Epithelial cell of esophagus (primary cell): ENCODE data around the gene CDNF.

ENCODE experiments used
- DNase-seq: peaks from one replicate; pipeline ENCODE4 v3.0.0; 2010; ENCODE audit warnings: low read depth
- H3K4me3 ChIP-seq: 2 replicates; pipeline ENCODE4 v1.5.1; 2011; ENCODE audit warnings: mild to moderate bottlenecking, low read length, control low read depth
- CTCF ChIP-seq: IDR thresholded peaks from 2 replicates; pipeline ENCODE4 v1.5.1; 2011; ENCODE audit warnings: low read depth, mild to moderate bottlenecking, low read length, control low read depth, inconsistent platforms; ENCODE audit not compliant: insufficient read depth; ENCODE audit errors: missing control alignments

Gene CDNF

DNA sequence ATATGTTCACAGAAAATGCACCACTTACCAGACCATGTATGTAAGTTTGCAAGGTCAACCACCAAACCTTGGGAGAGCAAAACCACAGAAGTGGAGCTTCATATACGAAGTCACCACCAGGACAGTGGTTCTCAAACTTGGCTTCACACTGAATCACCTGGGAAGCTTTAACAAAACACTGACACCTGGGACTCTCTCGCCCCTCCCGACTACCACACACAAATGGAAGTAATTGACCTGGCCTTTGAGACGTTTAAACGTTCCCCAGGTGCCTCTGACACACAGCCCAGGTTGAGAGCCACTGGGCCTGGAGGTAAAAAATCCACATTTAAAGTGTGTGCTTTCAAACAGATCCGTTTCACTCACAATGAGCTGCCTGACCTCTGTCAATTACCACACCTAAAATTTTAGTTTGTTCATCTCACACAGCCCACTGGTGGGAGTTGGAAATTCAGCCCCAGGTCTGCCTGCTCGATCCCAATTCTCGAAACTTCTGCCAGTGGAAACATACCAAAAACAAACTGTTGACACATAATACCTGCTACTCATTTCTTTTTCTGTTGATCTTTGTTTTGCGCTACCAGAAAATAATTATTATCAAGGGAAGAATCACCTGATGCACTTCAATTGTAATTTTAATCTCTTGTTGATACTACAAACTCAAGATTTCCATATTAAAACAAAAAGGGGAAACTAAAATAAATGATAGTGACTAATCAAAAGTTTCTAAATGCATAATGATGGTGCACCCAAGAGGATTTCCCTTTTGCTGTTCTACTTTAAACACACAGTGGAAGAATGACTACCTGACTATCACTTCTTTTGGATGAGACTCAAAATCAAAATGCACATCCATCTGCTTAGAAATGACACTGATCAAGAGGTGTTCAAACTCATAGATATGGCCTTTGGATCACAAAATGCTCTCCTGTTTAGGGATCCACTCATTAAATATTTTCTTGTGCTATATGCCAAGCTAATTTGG is 26.6 kb downstream of the CDNF start:
- no peak for TF ChIP-seq CTCF
- peak; percentile 8 for DNase-seq
- no peak overlapping the region for H3K4me3 ChIP-seq

DNA sequence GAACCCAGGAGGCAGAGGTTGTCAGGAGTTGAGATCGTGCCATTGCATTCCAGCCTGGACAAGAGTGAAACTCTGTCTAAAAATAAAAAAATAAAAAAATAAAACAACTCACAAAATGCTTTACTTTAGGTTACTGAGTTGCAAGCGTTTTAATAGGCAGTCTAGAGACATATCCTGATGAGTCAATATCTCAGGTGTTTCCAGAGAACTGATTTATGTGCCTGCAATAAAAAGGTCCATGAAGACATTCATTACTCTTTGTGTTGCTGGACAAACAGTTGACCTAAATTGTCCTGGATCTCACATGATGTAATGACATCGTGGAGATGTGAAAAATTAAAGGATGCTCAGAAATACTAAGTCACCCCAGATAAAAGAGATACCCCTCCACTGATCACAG is 31.5 kb downstream of the CDNF start:
- H3K4me3 ChIP-seq, result no peak overlapping the region
- TF ChIP-seq CTCF, result no peak
- no peak for DNase-seq

DNA sequence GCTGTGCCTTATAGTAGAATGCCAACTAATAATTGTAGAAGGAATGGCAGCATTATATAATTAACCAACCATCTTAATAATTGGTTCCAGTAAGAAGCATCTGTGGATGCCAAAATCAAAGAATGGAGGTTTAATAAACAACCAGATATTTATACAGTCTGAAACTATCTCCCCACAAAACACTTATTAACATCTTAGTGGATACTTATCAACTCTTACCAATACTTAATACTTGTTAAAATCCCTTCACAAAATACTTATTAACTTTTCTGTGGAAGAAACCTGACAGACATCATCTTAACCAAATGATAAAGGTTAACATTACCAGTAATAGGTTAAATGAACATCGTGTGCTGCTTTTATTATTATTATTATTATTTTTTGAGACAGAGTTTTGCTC is 34.0 kb downstream of the CDNF start:
- no peak for TF ChIP-seq CTCF
- no peak for DNase-seq
- no peak overlapping the region for H3K4me3 ChIP-seq

GRCh38 chr10:14801723-14802122 is 36.1 kb downstream of the CDNF start:
- no peak for DNase-seq
- TF ChIP-seq CTCF, result no peak

GRCh38 chr10:14800397-14800796 is 37.4 kb downstream of the CDNF start:
- DNase-seq, result no peak
- TF ChIP-seq CTCF, result no peak
- H3K4me3 ChIP-seq, result no peak overlapping the region

More at GRCh38 chr10:14801723-14802122, 36.1 kb downstream of the CDNF start:
- no peak overlapping the region for H3K4me3 ChIP-seq

DNA sequence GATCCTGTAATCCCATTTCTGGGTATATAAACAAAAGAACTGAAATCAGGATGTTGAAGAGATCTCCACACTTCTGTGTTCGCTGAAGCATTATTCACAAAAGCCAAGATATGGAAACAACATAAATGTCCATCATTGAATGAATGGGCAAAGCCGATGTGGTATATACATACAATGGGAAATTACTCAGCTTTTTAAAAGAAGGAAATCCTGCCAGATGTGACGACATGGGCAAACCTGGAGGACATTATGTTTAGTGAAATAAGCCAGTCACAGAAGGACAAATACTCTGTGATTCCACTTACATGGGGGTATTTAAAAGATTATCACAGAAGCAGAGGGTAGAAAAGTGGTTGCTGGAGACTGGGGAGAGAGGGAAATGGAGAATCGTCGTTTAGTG is 39.2 kb downstream of the CDNF start:
- no peak for TF ChIP-seq CTCF
- H3K4me3 ChIP-seq, result no peak overlapping the region
- no peak for DNase-seq
